CD4-positive, alpha-beta T cell (primary cell): ENCODE results near the gene RIPK3. TPM values are rescaled to one million over a fixed set of nuclear protein-coding genes. Genes with fewer than 3 reads are reported as not detected.

Experiments used
- ATAC-seq: fragments of 200-7000 bp; cut with Tn5 transposase; one replicate; pipeline ENCODE4 v1.10.0; 2022; ENCODE audit warnings: mild to moderate bottlenecking; ENCODE audit not compliant: poor library complexity
- CTCF ChIA-PET: fragments of 350-600 bp; sonication (Branson Sonifier 250); formaldehyde crosslinking; loops from one replicate; lab custom pipeline; 2021; ENCODE audit warnings: antibody characterized with exemption, inconsistent platforms; lab: Charles Lee
- POLR2A ChIA-PET: fragments of 350-600 bp; sonication (Branson Sonifier 250); formaldehyde crosslinking; loops from one replicate; lab custom pipeline; 2021; ENCODE audit warnings: antibody characterized with exemption, inconsistent platforms; lab: Charles Lee
- DNase-seq, 14 experiments: peaks; one replicate each; pipeline ENCODE4 v3.0.0-alpha.2; 2013 to 2020; ENCODE audit warnings: mixed read lengths in 2 of 14
- H3K27ac ChIP-seq, 2 donors: one replicate each; pipeline versions ENCODE4 v1.5.1 to v1.7.0; 2013; ENCODE audit warnings: low read length in 2 of 2, low read depth in 1 of 2, mild to moderate bottlenecking in 1 of 2
- H3K27me3 ChIP-seq, 2 experiments: 1 replicate in 1 of 2; 2 replicates in 1 of 2; pipeline versions ENCODE4 v1.6.1 to v1.7.0; 2013; ENCODE audit warnings: low read length in 2 of 2, control low read depth in 1 of 2, mild to moderate bottlenecking in 1 of 2, moderate library complexity in 1 of 2; ENCODE audit not compliant: insufficient read depth in 2 of 2, control insufficient read depth in 1 of 2
- H3K36me3 ChIP-seq: one replicate; pipeline ENCODE4 v1.6.1; 2013; ENCODE audit warnings: low read length, control low read depth; ENCODE audit not compliant: insufficient read depth
- H3K4me1 ChIP-seq: one replicate; pipeline ENCODE4 v1.6.1; 2013; ENCODE audit warnings: low read length, control low read depth; ENCODE audit not compliant: insufficient read depth
- H3K4me3 ChIP-seq: one replicate; pipeline ENCODE4 v1.5.1; 2013; ENCODE audit warnings: mild to moderate bottlenecking, low read length, moderate library complexity
- H3K9me3 ChIP-seq, 2 experiments: 1 replicate in 1 of 2; 2 replicates in 1 of 2; pipeline versions ENCODE4 v1.6.1 to v1.7.0; 2013; ENCODE audit warnings: low read length in 2 of 2, mild to moderate bottlenecking in 2 of 2, control low read depth in 1 of 2, moderate library complexity in 1 of 2; ENCODE audit not compliant: control insufficient read depth in 1 of 2, insufficient read depth in 1 of 2
- H3K27ac Mint-ChIP-seq: one replicate; pipeline ENCODE4 v1.8.0; 2020; ENCODE audit warnings: mixed read lengths
- H3K27me3 Mint-ChIP-seq: one replicate; pipeline ENCODE4 v1.8.0; 2021; ENCODE audit warnings: mixed read lengths
- H3K36me3 Mint-ChIP-seq: one replicate; pipeline ENCODE4 v1.8.0; 2021; ENCODE audit warnings: low read depth, mixed read lengths
- H3K4me1 Mint-ChIP-seq: one replicate; pipeline ENCODE4 v1.8.0; 2021; ENCODE audit warnings: low read depth, mixed read lengths
- H3K4me3 Mint-ChIP-seq: one replicate; pipeline ENCODE4 v1.8.0; 2020; ENCODE audit warnings: mild to moderate bottlenecking, mixed read lengths
- H3K9me3 Mint-ChIP-seq: one replicate; pipeline ENCODE4 v1.8.0; 2020; ENCODE audit warnings: mixed read lengths
- CTCF ChIP-seq: fragments of 200-600 bp; IDR thresholded peaks from one replicate; pipeline ENCODE4 v1.8.0; 2022; ENCODE audit warnings: antibody characterized with exemption, mild to moderate bottlenecking
- intact Hi-C, 2 experiments: fragments of 100-400 bp; cut with DNase I in 1 of 2; cut with micrococcal nuclease in 1 of 2; formaldehyde crosslinking; loops; one replicate each; pipeline versions ENCODE4 v1.15.1 to v1.9.0; 2023 to 2025; cut with DNase I, micrococcal nuclease
- total RNA-seq, 174 experiments: library from RNA in 2 of 174; stranded (reverse) in 2 of 174; gene quantifications; one replicate each; pipeline ENCODE4 v1.2.3 and lab custom pipeline; 2021 to 2026

Gene RIPK3
- total RNA-seq, 2 experiments from 2014 or later = 18.1 to 18.9 TPM

- CTCF ChIA-PET = no interaction called here
- H3K36me3 Mint-ChIP-seq = no peaks in the 10 kb centered on the region
- no peak for ATAC-seq
- Histone ChIP-seq H3K36me3 (no peaks in the 10 kb centered on the region), H3K27ac (no peak overlapping the region), H3K4me1 (no peaks in the 10 kb centered on the region), H3K27me3 (peaks cover 13 to 20% of the 10 kb centered on the region in 2 experiments), H3K9me3 (no peaks in the 10 kb centered on the region), H3K4me3 (no peak overlapping the region)
- DNase-seq = no peak
- H3K27ac Mint-ChIP-seq = no peak overlapping the region
- POLR2A ChIA-PET = no interaction called here
- no peak overlapping the region for H3K4me3 Mint-ChIP-seq
- H3K9me3 Mint-ChIP-seq = no peaks in the 10 kb centered on the region
- TF ChIP-seq CTCF = no peak
- no peaks in the 10 kb centered on the region for H3K4me1 Mint-ChIP-seq
- peaks cover 69% of the 10 kb centered on the region for H3K27me3 Mint-ChIP-seq
- intact Hi-C loops = no loop called here
These were observed 7.3 kb upstream of the RIPK3 start for GRCh38 chr14:24347134-24347533.

- POLR2A ChIA-PET = no interaction called here
- H3K4me3 ChIP-seq = no peak overlapping the region
These were observed 4.2 kb upstream of the RIPK3 start for GRCh38 chr14:24343795-24344660.

GRCh38 chr14:24342889-24343288, 3.1 kb upstream of the RIPK3 start:
- Histone ChIP-seq H3K27me3 (peaks cover 6 to 10% of the 10 kb centered on the region in 2 experiments), H3K4me3 (no peak overlapping the region), H3K9me3 (no peaks in the 10 kb centered on the region), H3K27ac (no peak overlapping the region), H3K36me3 (peaks cover under 1% of the 10 kb centered on the region), H3K4me1 (peaks cover 26% of the 10 kb centered on the region)
- peaks cover 18% of the 10 kb centered on the region for H3K4me1 Mint-ChIP-seq
- H3K36me3 Mint-ChIP-seq = peaks cover 15% of the 10 kb centered on the region
- no peak overlapping the region for H3K27ac Mint-ChIP-seq
- no peaks in the 10 kb centered on the region for H3K9me3 Mint-ChIP-seq
- H3K4me3 Mint-ChIP-seq = no peak overlapping the region
- intact Hi-C loops = no loop called here
- DNase-seq (no peak), ATAC-seq (no peak)
- CTCF ChIA-PET = interaction anchor here (0.7 to 1.1 kb wide), 3 partner anchors 9 to 12 kb away, joined by 3 read pairs; no protein-coding TSS in a partner anchor
- TF ChIP-seq CTCF = no peak
- POLR2A ChIA-PET = interaction anchor here (11.3 kb wide), 1 partner anchor 90 kb away, joined by 270 read pairs; the partner anchor contains the start of genes CBLN3 and KHNYN
- H3K27me3 Mint-ChIP-seq = peaks cover 33% of the 10 kb centered on the region

More at GRCh38 chr14:24343795-24344660, 4.2 kb upstream of the RIPK3 start:
- Histone ChIP-seq H3K4me1 (peaks cover 14% of the 10 kb centered on the region), H3K36me3 (no peaks in the 10 kb centered on the region), H3K27me3 (peaks cover 6 to 10% of the 10 kb centered on the region in 2 experiments), H3K27ac (no peak overlapping the region), H3K9me3 (no peaks in the 10 kb centered on the region)
- Mint-ChIP-seq H3K27ac (no peak overlapping the region), H3K4me1 (peaks cover 9% of the 10 kb centered on the region), H3K36me3 (peaks cover 7% of the 10 kb centered on the region), H3K9me3 (no peaks in the 10 kb centered on the region), H3K27me3 (peaks cover 39% of the 10 kb centered on the region), H3K4me3 (no peak overlapping the region)
- DNase-seq (no peak), ATAC-seq (no peak)
- CTCF ChIA-PET = interaction anchor here (0.7 to 2.1 kb wide), 3 partner anchors 10 to 11 kb away, joined by 3 to 9 read pairs (median 3); no protein-coding TSS in a partner anchor
- intact Hi-C loops = no loop called here
- no peak for TF ChIP-seq CTCF
